SU-DHL-6 (cell line): ENCODE data around the gene TRMT1L.

Source experiments
- H2AFZ ChIP-seq: fragments of 200-600 bp; sonication (generic); 2 replicates; pipeline ENCODE4 v1.6.1; 2014; ENCODE audit warnings: low read depth, mild to moderate bottlenecking, moderate library complexity, mixed read lengths, antibody characterized with exemption, low read length; ENCODE audit not compliant: severe bottlenecking
- H3F3A ChIP-seq: fragments of 200-600 bp; shearing (Covaris generic); 2 replicates; pipeline ENCODE4 v1.6.0; 2016; ENCODE audit warnings: antibody characterized with exemption, mild to moderate bottlenecking; ENCODE audit not compliant: insufficient read depth
- H3K27ac ChIP-seq: fragments of 200-600 bp; sonication (generic); 2 replicates; pipeline ENCODE4 v1.5.1; 2016; ENCODE audit warnings: low read depth, mild to moderate bottlenecking, low read length, moderate library complexity, mixed read lengths
- H3K27me3 ChIP-seq: fragments of 200-600 bp; sonication (generic), shearing (Covaris generic); 2 replicates; pipeline ENCODE4 v1.6.0; 2014; ENCODE audit warnings: mild to moderate bottlenecking, low read length
- H3K36me3 ChIP-seq: fragments of 200-600 bp; sonication (generic); 2 replicates; pipeline ENCODE4 v1.6.1; 2014; ENCODE audit warnings: mild to moderate bottlenecking, low read length, mixed read lengths
- H3K4me2 ChIP-seq: fragments of 300-600, 200-600 bp; shearing (Covaris generic), sonication (generic); 2 replicates; pipeline ENCODE4 v1.6.0; 2014; ENCODE audit warnings: low read length, low read depth, mild to moderate bottlenecking; ENCODE audit not compliant: poor library complexity, severe bottlenecking
- H3K4me3 ChIP-seq: fragments of 200-600 bp; sonication (generic); 2 replicates; pipeline ENCODE4 v1.5.1; 2014; ENCODE audit warnings: antibody characterized with exemption, low read length, mild to moderate bottlenecking, mixed read lengths; ENCODE audit not compliant: insufficient read depth, poor library complexity, severe bottlenecking
- H3K79me2 ChIP-seq: fragments of 200-600 bp; sonication (generic); 2 replicates; pipeline ENCODE4 v1.6.1; 2014; ENCODE audit warnings: mild to moderate bottlenecking, low read length, moderate library complexity; ENCODE audit not compliant: insufficient read depth
- H3K9ac ChIP-seq: fragments of 200-600 bp; sonication (generic); 2 replicates; pipeline ENCODE4 v1.7.0; 2014; ENCODE audit warnings: mild to moderate bottlenecking, low read length
- H3K9me2 ChIP-seq: fragments of 200-600 bp; sonication (generic); replicated peaks from 2 replicates; pipeline ENCODE4 v1.6.1; 2014; ENCODE audit warnings: low read length; ENCODE audit not compliant: insufficient read depth
- H3K9me3 ChIP-seq: fragments of 200-600 bp; sonication (generic); 2 replicates; pipeline ENCODE4 v1.6.1; 2014; ENCODE audit warnings: low read length, mixed read lengths; ENCODE audit not compliant: insufficient read depth
- H4K20me1 ChIP-seq: fragments of 200-600 bp; sonication (generic); 2 replicates; pipeline ENCODE4 v1.6.1; 2014; ENCODE audit warnings: low read depth, mild to moderate bottlenecking, antibody characterized with exemption, low read length, moderate library complexity, mixed read lengths
- CTCF ChIP-seq: fragments of 200-600 bp; sonication (generic); IDR thresholded peaks from one replicate; pipeline ENCODE4 v1.5.1; 2017; ENCODE audit warnings: antibody characterized with exemption, mild to moderate bottlenecking, low read length, moderate library complexity; ENCODE audit not compliant: insufficient read depth, poor library complexity, severe bottlenecking
- EZH2phosphoT487 ChIP-seq: fragments of 200-600 bp; sonication (generic), shearing (Covaris generic); conservative IDR thresholded peaks from 2 replicates; pipeline ENCODE4 v1.6.1; 2018; ENCODE audit warnings: mild to moderate bottlenecking, antibody characterized with exemption, low read length, moderate library complexity, mixed read lengths

TRMT1L gene

GRCh38 chr1:185104083-185104482 lies 52.7 kb downstream of the TRMT1L start:
- Histone ChIP-seq H3K4me3 (no peak overlapping the region), H3K79me2 (no peaks in the 10 kb centered on the region), H3F3A (0 out of 2 replicates have a peak, but pooled peaks cover 4% of the 10 kb centered on the region), H3K4me2 (no peak overlapping the region), H2AFZ (no peak overlapping the region), H3K27me3 (no peaks in the 10 kb centered on the region), H3K36me3 (peaks cover 4% of the 10 kb centered on the region; the same call in 1 of the 2 replicates), H3K9me3 (peaks cover 6% of the 10 kb centered on the region; the same call in 1 of the 2 replicates), H3K27ac (no peak overlapping the region), H3K9ac (no peak overlapping the region), H3K9me2 (no peaks in the 10 kb centered on the region), H4K20me1 (no peaks in the 10 kb centered on the region)
- TF ChIP-seq CTCF (no peak), EZH2phosphoT487 (no peak)

DNA sequence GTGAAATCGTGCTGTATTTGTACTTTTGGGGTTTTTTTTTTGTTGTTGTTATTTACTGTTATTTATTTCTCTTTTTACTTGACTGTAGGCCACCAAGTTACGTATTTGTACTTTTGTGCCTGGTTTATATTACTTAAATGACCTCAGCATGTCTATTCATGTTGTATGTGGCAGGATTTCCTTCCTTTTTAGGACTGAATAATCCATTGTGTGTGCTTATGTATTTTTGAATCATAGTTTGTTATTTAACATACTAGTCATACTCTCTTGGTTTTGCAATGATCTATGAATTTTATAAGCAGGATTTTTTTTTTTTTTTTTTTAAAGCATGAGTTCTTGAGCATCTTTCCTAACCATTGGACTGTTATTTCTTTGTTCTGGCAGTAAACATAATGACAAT lies 60.2 kb downstream of the TRMT1L start:
- no peak overlapping the region for H2AFZ ChIP-seq
- H3K4me3 ChIP-seq = no peak overlapping the region
- no peak overlapping the region for H3K27ac ChIP-seq
- H4K20me1 ChIP-seq = no peaks in the 10 kb centered on the region
- no peaks in the 10 kb centered on the region for H3K27me3 ChIP-seq
- no peak overlapping the region for H3K4me2 ChIP-seq
- TF ChIP-seq CTCF (no peak), EZH2phosphoT487 (no peak)
- H3K36me3 ChIP-seq = peaks cover 9% of the 10 kb centered on the region; the same call in 1 of the 2 replicates
- no peaks in the 10 kb centered on the region for H3K79me2 ChIP-seq
- no peaks in the 10 kb centered on the region for H3K9me3 ChIP-seq
- H3K9ac ChIP-seq = no peak overlapping the region
- H3F3A ChIP-seq = 0 out of 2 replicates have a peak, but pooled peaks cover 4% of the 10 kb centered on the region
- H3K9me2 ChIP-seq = no peaks in the 10 kb centered on the region

GRCh38 chr1:185094761-185095160 lies 62.0 kb downstream of the TRMT1L start:
- H3K36me3 ChIP-seq = peaks cover 9% of the 10 kb centered on the region; the same call in 1 of the 2 replicates
- H3K9me2 ChIP-seq = no peaks in the 10 kb centered on the region
- H3K4me3 ChIP-seq = no peak overlapping the region

More at GRCh38 chr1:185094761-185095160, 62.0 kb downstream of the TRMT1L start:
- no peaks in the 10 kb centered on the region for H3F3A ChIP-seq
- no peaks in the 10 kb centered on the region for H3K27me3 ChIP-seq
- H3K9ac ChIP-seq = no peak overlapping the region
- H2AFZ ChIP-seq = no peak overlapping the region
- no peaks in the 10 kb centered on the region for H4K20me1 ChIP-seq
- H3K4me2 ChIP-seq = no peak overlapping the region
- H3K9me3 ChIP-seq = no peaks in the 10 kb centered on the region
- H3K27ac ChIP-seq = no peak overlapping the region
- no peaks in the 10 kb centered on the region for H3K79me2 ChIP-seq
- TF ChIP-seq EZH2phosphoT487 = no peak
- no peak for TF ChIP-seq CTCF
